COLO829 (cell line): ENCODE results near the gene KMT2D.

ENCODE experiments used
- DNase-seq: peaks from one replicate; pipeline ENCODE4 v3.0.0; 2012; ENCODE audit warnings: low spot score

Gene KMT2D

GRCh38 chr12:49018261-49019119 lies 42.1 kb downstream of the KMT2D start, which contains the start of gene PRKAG1:
Gene PRKAG1 (minus strand): TSS chr12:49018776. CDS start chr12:49018740, 36 bp downstream.
- DNase-seq: peak; percentile 99

GRCh38 chr12:49017891-49018260 lies 42.7 kb downstream of the KMT2D start:
- peak; percentile 48 for DNase-seq

- no peak for DNase-seq
Measured at GRCh38 chr12:49015196-49015595, 45.4 kb downstream of the KMT2D start.

GRCh38 chr12:49014547-49014946 lies 46.0 kb downstream of the KMT2D start:
- no peak for DNase-seq

GRCh38 chr12:49013428-49013827 lies 47.2 kb downstream of the KMT2D start:
- no peak for DNase-seq

GRCh38 chr12:49012739-49013138 lies 47.9 kb downstream of the KMT2D start:
- no peak for DNase-seq
